ENCODE data around the gene CUBN. TPM values are rescaled to one million over a fixed set of nuclear protein-coding genes. Genes with fewer than 3 reads are reported as not detected.

The CUBN gene
- total and polyA plus RNA-seq, 12 donors = 0.41 to 9.3 (median 1.3) TPM

GRCh38 chr10:16788125-16788524, 341.5 kb downstream of the CUBN start:
- intact Hi-C loops (cut with DNase I) = no loop called here
- no peaks in the 10 kb centered on the region for H3K9me3 ChIP-seq (replicated peaks in 1 of 3)
- no peak overlapping the region for H3K4me3 ChIP-seq
- no peak for DNase-seq
- WGBS, 4 donors = 82 to 94% (median 92%) methylated on average over 6 of the region's 6 CpGs
- H3K4me1 ChIP-seq (replicated peaks in 1 of 2) = no peaks in the 10 kb centered on the region
- no peaks in the 10 kb centered on the region for H3K27me3 ChIP-seq
- H3K27ac ChIP-seq = no peak overlapping the region
- H3K36me3 ChIP-seq (replicated peaks in 1 of 2) = no peaks in the 10 kb centered on the region
- TF ChIP-seq CTCF (IDR thresholded peaks at IDR 0.05) = no peak
- TF ChIP-seq POLR2A (IDR thresholded peaks at IDR 0.05) = no peak

GRCh38 chr10:16787361-16787791, 342.2 kb downstream of the CUBN start:
- Histone ChIP-seq H3K4me1 (replicated peaks in 1 of 2) (no peaks in the 10 kb centered on the region), H3K4me3 (no peak overlapping the region), H3K9me3 (replicated peaks in 1 of 3) (no peaks in the 10 kb centered on the region), H3K36me3 (replicated peaks in 1 of 2) (no peaks in the 10 kb centered on the region), H3K27ac (no peak overlapping the region), H3K27me3 (no peaks in the 10 kb centered on the region)
- no peak for DNase-seq
- intact Hi-C loops (cut with DNase I) = no loop called here
- 92 to 97% (median 96%) methylated on average over 12 of the region's 12 CpGs for whole genome bisulfite sequencing, 4 donors
- TF ChIP-seq POLR2A (IDR thresholded peaks at IDR 0.05) (no peak), CTCF (IDR thresholded peaks at IDR 0.05) (no peak)

GRCh38 chr10:16780338-16780880, 349.2 kb downstream of the CUBN start:
- Histone ChIP-seq H3K9me3 (replicated peaks in 1 of 3) (no peaks in the 10 kb centered on the region), H3K27ac (no peak overlapping the region), H3K4me1 (replicated peaks in 1 of 2) (no peaks in the 10 kb centered on the region), H3K4me3 (no peak overlapping the region), H3K27me3 (no peaks in the 10 kb centered on the region), H3K36me3 (replicated peaks in 1 of 2) (no peaks in the 10 kb centered on the region)
- 88 to 94% (median 92%) methylated on average over 7 of the region's 7 CpGs for WGBS, 4 donors
- no peak for TF ChIP-seq POLR2A (IDR thresholded peaks at IDR 0.05)
- TF ChIP-seq CTCF (IDR thresholded peaks at IDR 0.05) = no peak
- no peak for DNase-seq
- intact Hi-C loops (cut with DNase I) = no loop called here

DNA sequence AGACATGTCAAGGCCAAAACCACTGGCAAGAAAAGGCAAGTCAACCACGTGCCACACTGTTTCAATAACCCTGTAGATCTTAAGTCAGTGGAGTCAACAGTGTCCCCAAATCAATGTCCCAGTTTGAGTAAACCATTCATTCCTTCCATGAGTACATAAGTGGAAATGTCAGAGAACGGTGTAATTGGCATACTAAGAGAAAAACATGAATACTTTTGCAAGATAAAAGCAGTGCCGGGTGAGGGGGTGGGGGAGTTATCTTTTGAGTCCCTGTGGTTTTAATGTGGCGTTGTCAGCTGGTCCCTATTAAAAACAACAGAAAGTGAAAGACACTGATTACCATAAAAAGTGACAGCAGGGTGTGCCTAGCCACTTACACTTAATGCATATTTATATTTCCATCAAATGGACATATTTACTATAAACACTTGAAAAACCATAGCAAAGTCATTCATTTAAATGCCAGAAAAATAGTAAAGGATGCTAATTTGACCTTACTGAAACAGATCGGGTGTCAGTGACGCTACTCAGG, 350.2 kb downstream of the CUBN start:
- no peak for DNase-seq
- no peak overlapping the region for H3K27ac ChIP-seq
- TF ChIP-seq CTCF (IDR thresholded peaks at IDR 0.05) = no peak
- no peak for TF ChIP-seq POLR2A (IDR thresholded peaks at IDR 0.05)
- H3K36me3 ChIP-seq (replicated peaks in 1 of 2) = no peaks in the 10 kb centered on the region
- H3K4me1 ChIP-seq (replicated peaks in 1 of 2) = no peaks in the 10 kb centered on the region
- 68 to 73% (median 71%) methylated on average over 6 of the region's 6 CpGs for WGBS, 4 donors
- H3K27me3 ChIP-seq = no peaks in the 10 kb centered on the region
- H3K9me3 ChIP-seq (replicated peaks in 1 of 3) = no peaks in the 10 kb centered on the region
- H3K4me3 ChIP-seq = no peak overlapping the region
- intact Hi-C loops (cut with DNase I) = loop anchor here in 1 of 2 donors (5.0 kb wide), 2 partner anchors 662 to 877 kb away; no protein-coding TSS in a partner anchor
